Middle frontal gyrus (tissue), 1 donor: ENCODE data around the gene METTL26.
"Not testable (repeated sequence)": the region's sequence is repeated elsewhere in the genome, so short reads cannot be mapped to it uniquely, and the experiment has no call there.

Experiments used
- DNase-seq: peaks from one replicate; pipeline ENCODE4 v3.0.0-alpha.2; 2015; ENCODE audit warnings: low spot score; ENCODE audit errors: extremely low spot score

The METTL26 gene

GRCh38 chr16:598823-599739 is 37.0 kb downstream of the METTL26 start:
- DNase-seq: no peak

- DNase-seq: not testable (repeated sequence)
Observed at GRCh38 chr16:597655-598054, 38.5 kb downstream of the METTL26 start.

- no peak for DNase-seq
Observed at GRCh38 chr16:596736-597060, 39.4 kb downstream of the METTL26 start.

- peak; percentile 57 for DNase-seq
Observed at GRCh38 chr16:595942-596735, 40.0 kb downstream of the METTL26 start.

GRCh38 chr16:595094-595528 is 41.0 kb downstream of the METTL26 start:
- DNase-seq: no peak

GRCh38 chr16:593807-594206 is 42.3 kb downstream of the METTL26 start:
- no peak for DNase-seq

GRCh38 chr16:593406-593805 is 42.7 kb downstream of the METTL26 start:
- no peak for DNase-seq

- DNase-seq: no peak
Observed at GRCh38 chr16:592518-593306, 43.4 kb downstream of the METTL26 start.

GRCh38 chr16:591892-592517 is 44.1 kb downstream of the METTL26 start:
- DNase-seq: no peak

GRCh38 chr16:591231-591630 is 44.9 kb downstream of the METTL26 start:
- no peak for DNase-seq

GRCh38 chr16:590815-591200 is 45.3 kb downstream of the METTL26 start:
- DNase-seq: no peak

- DNase-seq: no peak
Observed at GRCh38 chr16:590188-590814, 45.8 kb downstream of the METTL26 start.

GRCh38 chr16:589658-590187 is 46.4 kb downstream of the METTL26 start, which contains the start of gene RAB40C:
Gene RAB40C (plus strand): TSS chr16:590066. CDS start chr16:590292, 226 bp downstream.
- peak; percentile 92 for DNase-seq

- DNase-seq: peak; percentile 91
Observed at GRCh38 chr16:588889-589657, 47.0 kb downstream of the METTL26 start.

- DNase-seq: no peak
Observed at GRCh38 chr16:588639-588888, 47.5 kb downstream of the METTL26 start.

- DNase-seq: no peak
Observed at GRCh38 chr16:586645-587590, 49.2 kb downstream of the METTL26 start.

GRCh38 chr16:586047-586644 is 50.0 kb downstream of the METTL26 start:
- no peak for DNase-seq

GRCh38 chr16:585351-585750 is 50.8 kb downstream of the METTL26 start:
- DNase-seq: no peak
